ENCODE data around the gene BCL2. TPM values are rescaled to one million over a fixed set of nuclear protein-coding genes. Genes with fewer than 3 reads are reported as not detected.

Gene BCL2
- total RNA-seq, 1 donor from 2014 or later: 47.3 TPM

DNA sequence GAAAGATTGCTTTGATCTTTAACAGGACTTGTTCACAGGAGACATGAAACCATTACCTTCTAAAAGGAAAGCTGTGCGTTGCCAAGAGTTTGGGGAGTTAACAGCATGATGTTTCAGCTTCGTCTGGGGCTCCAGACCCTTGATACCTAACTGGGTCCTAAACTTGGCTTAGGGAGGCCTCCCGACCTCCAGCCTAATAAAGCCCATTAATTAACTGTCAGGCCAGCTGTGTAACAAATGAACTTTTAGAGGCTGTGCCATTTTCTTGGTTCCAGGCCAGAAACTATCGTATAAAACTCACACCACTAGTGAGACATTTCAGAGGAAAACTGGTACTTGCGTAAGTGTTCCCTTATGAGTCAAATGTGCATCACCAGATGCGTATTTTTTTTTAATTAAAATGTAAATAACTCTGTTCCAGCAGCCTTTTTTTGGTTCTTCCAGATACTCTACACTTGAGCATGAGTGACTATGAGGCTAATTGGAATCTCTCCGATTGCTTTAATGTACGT, 236.5 kb downstream of the BCL2 start:
- DNase-seq: no peak

- DNase-seq: no peak
Observed at GRCh38 chr18:63082366-63083019, 237.1 kb downstream of the BCL2 start.

DNA sequence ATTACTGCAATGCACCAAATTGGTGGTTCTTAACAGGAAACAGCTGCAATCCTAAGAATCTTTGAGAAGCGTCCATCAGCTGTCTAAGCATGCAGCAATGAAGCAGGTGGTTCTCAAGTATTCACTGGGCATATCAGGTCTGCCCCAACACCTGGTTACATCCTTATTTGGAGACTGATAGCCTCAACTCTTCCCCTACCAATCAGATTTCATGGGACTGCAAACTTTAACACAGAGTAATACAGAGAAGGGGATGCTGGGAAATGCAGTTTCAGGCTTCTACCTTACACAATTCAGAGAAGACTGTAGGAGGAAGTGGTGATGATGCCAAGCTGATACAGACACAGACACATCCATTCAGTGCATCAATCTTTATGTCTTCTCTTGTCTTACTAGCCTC, 240.5 kb downstream of the BCL2 start:
- no peak for DNase-seq

- no peak for DNase-seq
Observed at GRCh38 chr18:63078471-63078870, 241.1 kb downstream of the BCL2 start.

DNA sequence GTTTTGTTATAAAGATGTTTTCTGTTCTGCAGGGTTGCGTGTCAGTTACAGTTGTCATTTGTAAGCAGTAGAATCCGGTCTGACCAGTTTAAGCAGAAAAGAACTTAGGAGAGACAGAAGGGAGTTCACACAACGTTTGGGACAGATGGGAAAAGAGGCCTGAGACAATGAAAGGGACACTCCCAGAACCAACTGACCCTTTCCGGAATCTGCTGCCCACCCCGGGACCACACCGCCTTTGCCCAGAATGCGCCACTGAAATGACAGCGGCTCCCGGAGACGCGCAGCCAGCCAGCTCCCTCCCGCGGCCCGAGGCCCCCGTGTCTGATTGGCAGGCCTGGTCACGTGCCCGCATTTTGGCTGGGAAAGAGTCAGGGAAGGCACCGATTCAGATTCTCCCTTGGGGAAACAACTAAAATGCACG, 244.6 kb downstream of the BCL2 start:
- DNase-seq: peak; percentile 83

GRCh38 chr18:63073481-63073880, 246.1 kb downstream of the BCL2 start:
- no peak for DNase-seq

Small RNAs within 50 kb of the gene (small RNA-seq; reads per million reads assigned to genes)
- not detected for gene AC022726.1 (ENCODE audit: low replicate concordance)

Other genes with a start within 250 kb of the BCL2 start
- gene KDSR, start 47.4 kb upstream of the BCL2 start, total RNA-seq: 34.0 TPM
- gene VPS4B, start 102.7 kb upstream of the BCL2 start, total RNA-seq: 33.7 TPM
- gene SERPINB5, start 157.2 kb upstream of the BCL2 start, total RNA-seq: 25.3 TPM
- gene SERPINB12, start 222.6 kb upstream of the BCL2 start, total RNA-seq: 2.6 TPM